ENCODE data around the gene PCF11.
A peak's percentile ranks its signal among the peaks of the same experiment; 100 is the strongest.
"Not testable (repeated sequence)": the region's sequence is repeated elsewhere in the genome, so short reads cannot be mapped to it uniquely, and the experiment has no call there.

Gene PCF11

DNA sequence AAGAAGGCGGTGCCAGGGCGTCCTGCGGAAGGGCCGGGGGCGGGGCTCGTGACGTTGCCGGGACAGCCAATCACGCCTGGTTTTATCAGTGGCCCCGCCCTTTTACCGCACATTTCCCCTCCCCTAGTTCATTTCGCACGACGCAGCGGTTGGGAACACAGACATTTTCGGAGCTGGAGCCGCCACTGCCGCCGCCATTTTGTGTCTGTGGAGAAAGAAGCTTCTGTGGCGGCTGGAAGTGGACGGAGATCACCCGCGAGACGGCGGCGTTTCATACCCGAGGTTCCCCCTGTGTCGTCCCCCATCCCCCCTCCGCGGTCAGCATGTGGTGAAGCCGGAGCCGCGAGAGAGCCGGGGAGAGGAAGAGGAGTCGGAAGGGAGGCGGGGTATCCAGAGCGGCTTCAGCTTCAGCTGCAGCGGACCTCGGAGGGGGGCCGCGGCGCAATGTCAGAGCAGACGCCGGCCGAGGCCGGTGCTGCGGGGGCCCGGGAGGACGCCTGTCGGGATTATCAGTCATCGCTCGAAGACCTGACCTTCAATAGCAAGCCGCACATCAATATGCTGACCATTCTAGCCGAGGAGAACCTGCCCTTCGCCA is at the start of gene PCF11:
Gene PCF11, plus strand, starts transcription at position 136 of the 598 bp plus-strand sequence. Its CDS starts 309 bp downstream, at position 445.
- DNase-seq = peak; percentile 96

DNA sequence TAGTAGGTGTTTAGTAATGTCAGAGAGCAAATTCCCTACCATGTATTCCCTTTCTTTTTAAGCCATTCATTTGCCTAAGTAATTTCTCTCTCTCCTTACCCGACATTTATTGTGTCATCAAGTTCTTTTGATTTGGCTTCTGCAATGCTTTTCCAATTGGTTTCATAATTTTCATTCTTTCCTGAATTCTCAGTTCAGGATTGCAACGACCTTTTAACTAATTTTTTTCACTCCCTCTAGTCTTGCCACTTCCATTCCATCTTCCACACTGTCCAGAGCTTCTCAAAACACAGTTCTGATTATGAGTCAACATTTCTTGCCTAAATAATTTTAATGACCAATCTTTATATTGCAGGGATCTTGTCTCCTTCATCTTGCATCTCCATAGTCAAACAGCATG is 44.0 kb upstream of the PCF11 start:
- no peak for DNase-seq

DNA sequence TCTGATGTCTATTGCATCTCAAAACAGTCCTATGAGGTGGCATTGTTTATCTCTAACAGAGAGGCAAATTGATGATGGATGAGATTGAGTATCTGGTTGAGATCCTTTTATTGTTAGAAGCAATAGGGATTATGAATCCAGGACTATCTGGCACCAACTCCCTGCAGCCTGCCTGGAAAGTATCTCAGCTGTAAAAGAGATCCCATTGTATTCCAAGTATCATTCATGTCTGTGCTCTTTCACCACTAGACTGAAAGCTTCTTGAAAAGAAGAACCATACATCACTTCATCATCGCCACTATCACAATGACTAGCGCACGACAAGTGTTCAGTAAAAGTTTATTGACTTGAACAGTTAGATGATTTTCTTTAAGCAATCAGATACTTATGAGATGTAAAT is 41.9 kb upstream of the PCF11 start:
- DNase-seq = no peak

DNA sequence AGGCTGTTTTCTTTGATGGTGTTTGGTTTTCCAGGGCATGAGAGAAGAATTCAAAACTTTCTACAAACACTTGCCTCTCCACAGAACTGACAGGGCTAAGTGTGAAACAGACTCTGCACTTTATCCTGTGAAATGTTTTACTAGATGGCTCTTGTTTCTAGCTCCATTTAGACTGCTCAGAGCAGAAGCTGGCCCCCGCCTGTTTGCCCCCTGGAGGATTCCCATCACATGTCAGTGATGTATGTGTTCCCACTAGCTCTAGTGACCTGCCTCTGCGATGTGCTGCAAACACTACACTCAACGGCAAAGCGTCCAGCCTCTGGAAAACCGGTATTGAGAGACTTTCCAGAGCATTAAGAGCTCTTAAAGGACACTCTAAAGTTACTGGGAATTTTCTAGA is 41.4 kb upstream of the PCF11 start:
- DNase-seq = no peak

- no peak for DNase-seq
Measured at GRCh38 chr11:83116015-83116641, 40.8 kb upstream of the PCF11 start.

DNA sequence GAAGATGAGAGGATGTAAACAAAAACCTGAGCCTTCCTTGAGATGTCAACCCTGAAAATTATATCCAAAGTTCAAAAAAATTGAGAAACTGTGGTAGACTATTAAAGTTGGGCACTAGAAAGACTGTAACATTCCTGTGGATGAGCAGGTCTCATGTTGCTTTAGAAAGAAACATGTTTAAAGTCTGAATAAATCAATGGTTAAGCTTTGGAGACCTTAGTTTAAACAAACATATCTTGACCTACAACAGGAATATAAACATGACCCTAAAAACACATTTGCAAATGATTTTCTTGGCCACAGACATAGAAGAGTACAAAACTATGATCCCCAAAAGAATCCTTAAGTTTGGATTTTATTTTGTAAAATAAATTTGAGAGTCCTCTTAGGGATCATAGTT is 38.1 kb upstream of the PCF11 start:
- DNase-seq = no peak

DNA sequence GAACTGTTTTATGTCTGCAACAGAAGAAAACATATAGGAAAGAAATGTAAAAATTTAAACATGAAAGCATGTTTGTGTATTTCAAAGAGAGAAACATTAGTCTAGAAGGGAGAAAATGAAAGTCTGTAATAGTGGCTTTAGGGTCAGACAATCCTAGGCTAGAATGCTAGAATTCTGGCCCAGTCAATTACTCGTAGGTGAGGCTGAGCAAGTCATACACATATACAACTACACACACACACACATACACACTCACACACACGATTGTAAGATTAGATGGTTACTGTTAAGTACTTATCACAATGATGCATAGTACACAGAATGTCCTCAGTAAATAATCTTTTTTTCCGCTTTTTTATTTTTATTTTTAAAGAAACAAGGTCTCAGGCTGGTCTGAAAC is 37.7 kb upstream of the PCF11 start:
- DNase-seq = no peak

DNA sequence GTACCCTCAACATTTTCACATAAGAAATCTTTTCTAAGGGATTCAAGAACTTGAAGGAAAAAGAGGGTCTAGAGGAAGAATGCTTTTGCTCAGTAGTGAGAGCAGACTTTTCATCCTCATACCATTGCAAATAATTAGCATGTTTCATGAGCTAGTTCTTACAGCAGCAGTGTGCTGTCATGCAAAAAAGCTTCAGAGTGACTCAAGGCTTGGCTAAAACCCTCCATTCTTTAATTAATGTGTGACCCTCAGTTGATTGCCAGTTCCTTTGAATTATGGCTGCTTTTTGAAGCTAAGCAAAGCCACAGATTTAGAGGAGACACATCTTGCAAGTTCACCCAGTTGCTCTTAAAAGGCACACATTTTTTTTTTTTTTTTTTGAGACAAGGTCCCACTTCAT is 36.6 kb upstream of the PCF11 start:
- DNase-seq = no peak

DNA sequence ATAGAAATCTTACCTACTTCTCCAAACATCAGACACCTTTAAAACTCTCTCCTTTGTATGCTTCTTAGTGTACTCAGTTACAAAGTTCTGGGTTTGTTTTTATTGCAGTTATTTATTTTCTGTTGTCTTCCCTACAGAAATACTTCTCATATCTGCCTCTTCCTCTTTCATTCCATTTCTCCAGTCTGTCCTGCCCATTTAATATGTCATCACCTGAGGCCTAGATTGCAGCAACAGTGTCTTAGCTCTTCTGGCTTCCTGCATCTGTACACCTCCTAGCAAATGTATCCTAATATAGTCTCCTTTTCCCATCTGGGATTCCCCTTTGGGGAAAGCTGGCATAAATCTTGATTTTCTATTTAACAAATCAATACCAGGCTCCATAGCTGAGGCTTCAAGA is 34.9 kb upstream of the PCF11 start:
- no peak for DNase-seq

- no peak for DNase-seq
Measured at GRCh38 chr11:83122766-83123165, 34.2 kb upstream of the PCF11 start.

DNA sequence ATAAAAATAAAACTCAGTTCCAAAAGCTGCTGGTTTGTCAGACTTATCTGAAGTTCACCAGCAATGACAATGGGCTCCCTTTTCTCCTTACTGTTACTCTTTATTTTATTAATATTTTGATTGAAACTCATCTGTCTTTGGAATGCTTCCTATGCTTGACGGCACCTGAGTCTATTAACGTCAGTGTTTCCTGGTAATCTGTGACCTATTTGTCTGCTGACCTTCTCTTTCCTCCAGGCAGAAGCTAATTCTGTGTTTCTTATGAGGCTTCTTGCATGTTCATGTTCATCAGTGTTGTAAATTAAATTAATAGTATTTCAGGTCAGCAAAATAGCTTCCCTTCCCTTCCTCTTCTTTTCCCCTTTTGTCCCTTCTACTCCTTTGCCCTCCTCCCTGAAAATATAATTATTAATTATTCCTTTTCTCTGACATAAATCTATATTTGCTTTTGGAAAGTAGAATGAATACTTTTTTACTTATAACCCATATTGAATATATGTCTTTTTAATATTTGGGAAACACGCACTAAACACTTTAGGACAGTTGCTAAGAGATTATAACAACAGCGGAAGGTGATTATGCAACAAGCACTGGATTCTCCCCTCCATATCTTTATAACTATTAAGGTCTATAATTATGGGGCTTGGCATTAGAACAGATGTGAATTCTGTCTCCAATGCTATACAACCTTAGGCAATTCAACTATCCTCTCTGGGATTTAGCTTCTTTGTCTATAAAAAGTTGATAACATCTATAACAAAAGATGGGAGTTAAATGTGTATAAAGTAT is 32.1 kb upstream of the PCF11 start:
- no peak for DNase-seq

- no peak for DNase-seq
Measured at GRCh38 chr11:83125577-83125976, 31.4 kb upstream of the PCF11 start.

DNA sequence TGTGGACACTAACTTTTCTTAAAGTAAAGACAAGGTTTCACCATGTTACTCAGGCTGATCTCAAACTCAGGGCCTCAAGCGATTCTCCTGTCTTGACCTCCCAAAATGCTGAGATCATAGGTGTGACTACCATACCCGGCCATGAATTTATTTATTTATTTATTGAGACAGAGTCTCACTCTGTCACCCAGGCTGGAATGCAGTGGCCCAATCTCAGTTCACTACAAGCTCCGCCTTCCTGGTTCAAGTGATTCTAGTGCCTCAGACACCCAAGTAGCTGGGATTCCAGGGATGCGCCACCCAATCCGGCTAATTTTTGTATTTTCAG is 29.7 kb upstream of the PCF11 start:
- DNase-seq = no peak

- DNase-seq = no peak
Measured at GRCh38 chr11:83132191-83132590, 24.7 kb upstream of the PCF11 start.

DNA sequence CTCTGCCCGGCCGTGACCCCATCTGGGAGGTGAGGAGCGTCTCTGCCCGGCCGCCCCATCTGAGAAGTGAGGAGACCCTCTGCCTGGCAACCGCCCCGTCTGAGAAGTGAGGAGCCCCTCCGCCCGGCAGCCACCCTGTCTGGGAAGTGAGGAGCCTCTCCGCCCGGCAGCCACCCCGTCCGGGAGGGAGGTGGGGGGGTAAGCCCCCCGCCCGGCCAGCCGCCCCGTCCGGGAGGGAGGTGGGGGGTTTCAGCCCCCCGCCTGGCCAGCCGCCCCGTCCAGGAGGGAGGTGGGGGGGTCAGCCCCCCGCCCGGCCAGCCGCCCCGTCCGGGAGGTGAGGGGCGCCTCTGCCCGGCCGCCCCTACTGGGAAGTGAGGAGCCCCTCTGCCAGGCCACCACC is 23.7 kb upstream of the PCF11 start:
- DNase-seq = not testable (repeated sequence)

DNA sequence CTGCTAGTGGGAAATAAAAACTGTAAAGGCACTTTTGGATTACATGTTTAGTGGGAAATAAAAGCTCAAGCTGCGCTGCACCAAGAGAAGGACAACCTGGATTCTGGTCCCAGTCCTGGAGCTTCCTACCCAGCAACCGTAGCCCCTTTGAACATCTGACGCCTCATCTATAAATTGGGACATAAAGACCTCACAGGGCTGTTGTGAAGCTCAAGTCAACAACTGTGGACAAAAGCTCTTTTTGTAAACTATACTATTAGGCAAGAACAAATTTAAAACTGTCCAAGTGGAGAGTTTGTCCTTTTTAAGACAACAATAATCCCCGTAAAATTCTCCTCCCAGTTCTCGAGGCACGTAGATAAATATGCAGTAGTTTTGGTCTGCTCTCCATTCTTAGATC is 17.6 kb upstream of the PCF11 start:
- DNase-seq = no peak

DNA sequence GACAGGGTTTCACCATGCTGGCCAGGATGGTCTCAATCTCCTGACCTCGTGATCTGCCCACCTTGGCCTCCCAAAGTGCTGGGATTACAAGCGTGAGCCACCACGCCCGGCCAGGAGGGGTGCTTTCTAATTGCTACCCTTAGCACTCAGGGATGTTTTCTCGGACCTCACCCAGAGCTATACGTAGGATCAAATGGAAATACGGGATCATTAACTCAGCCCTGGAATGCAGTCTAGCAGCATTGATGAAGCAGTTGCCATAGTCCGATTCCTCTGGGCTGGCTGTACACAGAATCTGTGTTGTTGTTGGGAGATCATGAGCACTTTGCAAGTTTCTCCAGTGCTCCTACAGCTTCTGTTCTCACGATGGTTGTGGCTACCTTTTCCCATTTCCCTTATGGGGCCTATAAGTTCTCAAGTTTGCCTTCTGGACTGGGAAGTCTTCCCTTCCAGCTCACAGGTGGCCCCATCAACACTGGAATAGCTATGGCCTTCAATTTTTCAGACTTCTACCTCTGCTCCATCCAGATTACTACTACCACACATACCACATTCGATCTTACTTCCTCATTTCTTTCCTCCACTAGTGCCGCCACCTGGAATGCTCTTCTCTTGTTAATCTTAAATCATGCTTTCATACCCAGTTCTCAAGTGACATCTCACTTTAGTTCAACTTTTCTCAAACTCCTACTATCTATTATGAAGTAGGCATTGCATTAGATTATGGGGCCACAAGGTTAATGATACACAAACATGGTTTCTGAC is 16.1 kb upstream of the PCF11 start:
- no peak for DNase-seq

DNA sequence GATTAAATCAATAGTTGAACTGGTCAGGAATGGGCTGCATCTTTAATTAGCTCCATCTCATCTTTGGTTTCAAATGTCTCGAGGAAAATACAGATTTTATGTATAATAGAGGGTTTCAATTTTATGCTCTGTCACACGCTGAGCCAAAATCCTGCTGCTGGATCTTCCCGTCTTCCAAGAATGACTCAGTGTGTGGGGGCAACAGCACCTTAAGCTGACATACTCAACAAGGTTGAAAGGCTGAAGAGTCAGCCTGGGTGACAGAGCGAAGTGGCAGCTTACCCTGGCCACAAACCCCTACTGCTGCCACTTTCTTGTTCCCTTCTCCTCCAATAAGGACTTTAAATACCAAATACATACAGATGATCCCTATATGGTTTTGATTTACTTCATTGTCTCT is 9.0 kb upstream of the PCF11 start:
- no peak for DNase-seq

DNA sequence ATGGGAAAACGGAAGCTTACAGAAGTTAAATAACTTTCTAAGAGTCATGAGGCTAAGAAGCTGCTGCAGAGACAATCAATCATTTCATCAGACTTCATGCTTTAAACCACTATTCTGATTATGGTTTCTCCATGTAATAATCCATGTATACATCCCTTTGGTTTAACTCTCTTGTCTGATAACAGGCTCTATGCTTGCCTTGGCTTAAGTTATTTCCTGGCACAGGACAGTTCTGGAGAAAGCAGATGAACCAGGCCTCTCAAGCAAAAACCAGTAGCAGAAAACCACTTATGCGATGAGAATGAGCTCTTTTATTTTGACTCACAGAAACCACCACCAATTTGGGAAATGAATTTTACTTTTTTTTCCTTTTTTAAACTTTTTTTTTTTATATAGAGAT is 6.5 kb upstream of the PCF11 start:
- no peak for DNase-seq

GRCh38 chr11:83151274-83151977 is 5.5 kb upstream of the PCF11 start:
- DNase-seq = no peak

DNA sequence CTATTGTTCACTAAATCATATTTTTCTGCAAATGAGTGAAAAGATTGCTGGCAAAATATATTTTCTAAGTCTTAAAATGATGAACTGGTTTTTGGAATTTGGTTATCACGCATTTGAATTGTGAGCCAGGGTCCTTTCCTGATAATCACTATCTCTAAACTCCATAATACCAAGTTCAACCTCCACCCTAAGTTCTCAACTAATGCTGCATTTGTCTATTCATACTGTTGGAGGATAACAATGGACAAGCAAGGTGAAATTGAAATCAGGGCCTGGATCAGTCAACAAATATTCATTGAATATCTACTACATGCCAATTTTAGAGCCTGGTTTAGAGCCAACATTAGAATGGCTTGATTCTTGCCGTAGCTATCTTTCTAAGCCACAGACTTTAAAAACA is 4.7 kb upstream of the PCF11 start:
- no peak for DNase-seq

DNA sequence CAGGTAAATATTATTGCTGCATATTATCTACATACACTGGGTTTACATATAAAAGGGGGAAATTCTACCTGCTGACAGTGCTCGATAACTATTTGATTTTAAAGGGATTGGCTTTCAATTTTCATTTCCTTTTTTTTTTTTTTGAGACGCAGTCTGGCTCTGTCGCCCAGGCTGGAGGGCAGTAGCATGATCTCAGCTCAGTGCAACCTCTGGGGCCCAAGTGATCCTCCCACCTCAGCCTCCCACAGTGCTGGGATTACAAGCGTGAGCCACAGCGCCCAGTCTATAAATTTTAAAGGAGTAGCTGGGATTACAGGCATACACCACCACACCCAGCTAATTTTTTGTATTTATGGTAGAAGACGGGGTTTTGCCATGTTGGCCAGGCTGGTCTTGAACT is 3.2 kb upstream of the PCF11 start:
- no peak for DNase-seq

Measured in activated CD8-positive, alpha-beta memory T cell treated with anti-CD3 and anti-CD28 coated beads for 24 hours (primary cell).